Stimulated activated CD4-positive, alpha-beta T cell treated with anti-CD3 and anti-CD28 coated beads, Interleukin-15, amount 100 ng/mL, for 48 hours (primary cell): ENCODE measurements around the gene C4A.
"Not testable (repeated sequence)": the region's sequence is repeated elsewhere in the genome, so short reads cannot be mapped to it uniquely, and the experiment has no call there.

Experiments used
- DNase-seq, 2 donors: peaks; one replicate each; pipeline ENCODE4 v3.0.0-alpha.2; 2020; ENCODE audit warnings: low read depth in 2 of 2

C4A gene

GRCh38 chr6:32028631-32029030 is 46.8 kb downstream of the C4A start:
- DNase-seq: not testable (repeated sequence)

DNA sequence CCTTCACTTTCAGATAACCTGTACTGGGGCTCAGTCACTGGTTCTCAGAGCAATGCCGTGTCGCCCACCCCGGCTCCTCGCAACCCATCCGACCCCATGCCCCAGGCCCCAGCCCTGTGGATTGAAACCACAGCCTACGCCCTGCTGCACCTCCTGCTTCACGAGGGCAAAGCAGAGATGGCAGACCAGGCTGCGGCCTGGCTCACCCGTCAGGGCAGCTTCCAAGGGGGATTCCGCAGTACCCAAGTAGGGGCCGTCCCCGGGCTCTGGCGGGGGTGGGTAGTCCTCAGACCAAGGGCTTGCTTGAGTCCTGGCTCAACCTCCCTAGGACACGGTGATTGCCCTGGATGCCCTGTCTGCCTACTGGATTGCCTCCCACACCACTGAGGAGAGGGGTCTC is 47.7 kb downstream of the C4A start:
- not testable (repeated sequence) for DNase-seq

GRCh38 chr6:32035283-32036013 is 53.6 kb downstream of the C4A start:
- DNase-seq: not testable (repeated sequence)

DNA sequence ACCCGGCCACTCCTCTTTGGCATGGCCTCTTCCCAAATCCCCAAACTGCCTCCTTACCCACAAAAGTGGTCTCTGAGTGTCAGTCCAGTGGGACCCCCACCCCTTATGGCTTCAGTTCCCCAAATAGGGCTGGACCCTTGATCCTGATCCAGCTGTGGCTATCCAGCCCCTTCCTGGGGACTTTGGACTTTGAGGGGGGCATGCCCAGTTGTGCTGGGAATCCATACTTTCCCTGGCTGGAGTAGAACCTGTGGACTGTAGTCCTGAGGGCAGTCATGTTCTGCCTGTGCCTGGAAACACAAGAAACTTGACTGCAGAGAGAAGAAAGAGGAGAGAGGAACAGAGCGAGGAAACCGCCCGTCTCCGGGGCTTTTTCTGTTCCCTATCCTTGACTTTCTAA is 55.3 kb downstream of the C4A start:
- DNase-seq: not testable (repeated sequence)

GRCh38 chr6:32037598-32038524 is 56.0 kb downstream of the C4A start, which contains the start of gene CYP21A2:
CYP21A2 (plus strand) TSS chr6:32038415; CDS start chr6:32038423, 8 bp downstream.
- DNase-seq: not testable (repeated sequence)

DNA sequence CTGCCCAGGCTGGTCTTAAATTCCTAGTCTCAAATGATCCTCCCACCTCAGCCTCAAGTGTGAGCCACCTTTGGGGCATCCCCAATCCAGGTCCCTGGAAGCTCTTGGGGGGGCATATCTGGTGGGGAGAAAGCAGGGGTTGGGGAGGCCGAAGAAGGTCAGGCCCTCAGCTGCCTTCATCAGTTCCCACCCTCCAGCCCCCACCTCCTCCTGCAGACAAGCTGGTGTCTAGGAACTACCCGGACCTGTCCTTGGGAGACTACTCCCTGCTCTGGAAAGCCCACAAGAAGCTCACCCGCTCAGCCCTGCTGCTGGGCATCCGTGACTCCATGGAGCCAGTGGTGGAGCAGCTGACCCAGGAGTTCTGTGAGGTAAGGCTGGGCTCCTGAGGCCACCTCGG is 57.0 kb downstream of the C4A start:
- not testable (repeated sequence) for DNase-seq

GRCh38 chr6:32039321-32040274 is 57.7 kb downstream of the C4A start:
- DNase-seq: not testable (repeated sequence)

- not testable (repeated sequence) for DNase-seq
These were observed 58.6 kb downstream of the C4A start for GRCh38 chr6:32040299-32041049.

DNA sequence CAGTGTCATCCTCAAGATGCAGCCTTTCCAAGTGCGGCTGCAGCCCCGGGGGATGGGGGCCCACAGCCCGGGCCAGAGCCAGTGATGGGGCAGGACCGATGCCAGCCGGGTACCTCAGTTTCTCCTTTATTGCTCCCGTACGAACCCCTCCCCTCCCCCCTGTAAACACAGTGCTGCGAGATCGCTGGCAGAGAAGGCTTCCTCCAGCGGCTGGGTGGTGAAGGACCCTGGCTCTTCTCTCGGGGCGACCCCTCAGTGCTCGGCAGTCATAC is 59.1 kb downstream of the C4A start:
- DNase-seq: not testable (repeated sequence)

GRCh38 chr6:32041385-32041784 is 59.5 kb downstream of the C4A start:
- not testable (repeated sequence) for DNase-seq

- DNase-seq: not testable (repeated sequence)
These were observed 60.4 kb downstream of the C4A start for GRCh38 chr6:32042276-32042675.

GRCh38 chr6:32043589-32044380 is 61.9 kb downstream of the C4A start:
- DNase-seq: not testable (repeated sequence)

GRCh38 chr6:32044916-32045315 is 63.1 kb downstream of the C4A start:
- DNase-seq: not testable (repeated sequence)

DNA sequence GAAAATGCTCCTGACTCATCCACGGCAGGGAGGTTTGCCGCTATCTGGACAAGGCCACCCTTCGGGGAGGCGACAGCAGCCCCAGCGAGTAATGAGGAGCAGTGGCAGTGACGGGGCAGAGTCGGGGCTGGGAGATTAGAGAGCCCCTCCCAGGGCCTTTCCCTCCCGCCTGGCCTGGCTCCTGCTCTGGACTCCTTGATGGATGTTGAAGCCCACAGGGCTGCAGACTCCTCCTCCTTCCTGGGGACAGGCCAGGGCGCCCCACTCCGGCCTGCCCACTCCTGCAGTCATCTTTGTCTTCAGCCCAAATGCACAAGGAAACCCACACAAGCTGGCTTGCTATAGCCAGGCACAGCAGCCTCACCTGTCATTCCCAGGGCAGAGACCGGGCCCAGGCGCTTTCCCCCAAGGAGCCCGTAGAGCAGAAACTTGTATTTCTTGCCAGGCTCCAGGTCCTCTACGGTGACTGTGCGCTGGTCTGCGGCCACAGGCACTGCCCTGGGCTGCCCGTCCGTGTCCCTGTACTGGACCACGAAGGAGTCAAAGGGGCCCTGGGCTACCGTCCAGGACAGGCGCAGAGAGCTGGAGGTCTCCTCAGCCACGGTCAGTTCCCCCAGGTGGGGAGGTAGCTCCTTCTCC is 64.1 kb downstream of the C4A start:
- no peak for DNase-seq

DNA sequence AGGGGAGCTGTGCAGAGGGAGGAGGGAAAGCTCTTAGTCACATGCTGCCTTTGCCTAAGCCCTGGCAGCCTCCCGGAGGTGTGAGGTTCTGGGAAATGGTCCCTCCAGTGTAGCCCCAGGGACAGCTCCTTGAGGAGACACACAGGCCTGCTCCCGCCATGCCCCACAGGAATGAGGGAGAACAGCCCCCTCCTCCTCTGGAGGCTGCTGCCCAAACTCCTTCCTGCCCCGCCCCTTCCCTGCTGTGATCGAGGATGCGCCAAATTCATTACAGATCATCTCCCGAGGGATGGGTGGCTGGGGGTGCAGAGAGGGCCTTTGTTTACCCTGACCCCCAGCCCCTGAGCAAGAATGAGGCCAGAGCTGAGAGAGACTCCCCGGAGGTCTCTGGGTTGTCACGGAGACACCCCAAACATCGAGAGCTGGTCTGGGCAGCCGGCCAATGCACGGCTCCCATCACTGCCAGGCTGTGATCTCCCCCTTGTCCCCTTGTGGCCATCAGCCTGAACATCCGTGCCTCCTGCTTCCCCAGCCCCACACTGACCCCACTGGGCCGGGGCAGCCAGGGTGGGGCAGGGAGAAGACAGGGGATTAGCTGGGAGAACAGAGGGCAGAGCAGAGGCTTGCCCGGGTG is 64.7 kb downstream of the C4A start:
- no peak for DNase-seq

DNA sequence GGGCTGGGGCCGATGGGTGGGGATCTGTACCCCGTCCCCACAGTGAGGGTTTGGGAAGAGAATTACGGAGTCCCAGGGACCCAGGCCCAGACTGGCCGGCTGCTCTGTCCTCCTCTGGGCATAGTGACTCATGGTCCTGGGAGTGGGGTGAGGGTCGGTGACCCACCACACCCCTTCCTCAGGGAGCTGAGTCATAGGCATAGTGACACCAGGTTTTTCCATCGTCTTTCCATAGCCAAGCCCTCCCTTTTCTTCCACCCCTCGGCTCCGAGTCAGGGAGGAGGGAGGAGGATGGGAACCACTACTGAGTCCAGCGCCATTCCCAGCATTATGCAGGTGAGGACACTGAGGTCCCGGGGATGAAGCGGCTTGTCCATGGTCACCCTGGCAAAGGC is 65.2 kb downstream of the C4A start:
- DNase-seq: no peak

DNA sequence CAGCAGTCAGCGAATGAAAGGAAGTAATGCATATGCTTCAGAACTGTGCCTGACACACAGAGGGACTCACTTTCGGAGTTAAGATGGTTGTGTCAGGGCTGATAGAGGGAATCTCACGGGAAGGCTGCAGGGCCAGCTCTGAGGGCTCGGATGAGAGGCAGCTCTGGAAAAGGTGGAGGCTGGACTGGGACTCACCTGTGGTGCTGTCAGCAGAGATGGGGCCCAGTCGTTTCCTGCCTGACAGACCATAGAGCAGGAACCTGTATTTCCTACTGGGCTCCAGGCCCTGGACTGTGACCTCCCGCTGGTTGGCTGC is 65.6 kb downstream of the C4A start:
- DNase-seq: no peak

DNA sequence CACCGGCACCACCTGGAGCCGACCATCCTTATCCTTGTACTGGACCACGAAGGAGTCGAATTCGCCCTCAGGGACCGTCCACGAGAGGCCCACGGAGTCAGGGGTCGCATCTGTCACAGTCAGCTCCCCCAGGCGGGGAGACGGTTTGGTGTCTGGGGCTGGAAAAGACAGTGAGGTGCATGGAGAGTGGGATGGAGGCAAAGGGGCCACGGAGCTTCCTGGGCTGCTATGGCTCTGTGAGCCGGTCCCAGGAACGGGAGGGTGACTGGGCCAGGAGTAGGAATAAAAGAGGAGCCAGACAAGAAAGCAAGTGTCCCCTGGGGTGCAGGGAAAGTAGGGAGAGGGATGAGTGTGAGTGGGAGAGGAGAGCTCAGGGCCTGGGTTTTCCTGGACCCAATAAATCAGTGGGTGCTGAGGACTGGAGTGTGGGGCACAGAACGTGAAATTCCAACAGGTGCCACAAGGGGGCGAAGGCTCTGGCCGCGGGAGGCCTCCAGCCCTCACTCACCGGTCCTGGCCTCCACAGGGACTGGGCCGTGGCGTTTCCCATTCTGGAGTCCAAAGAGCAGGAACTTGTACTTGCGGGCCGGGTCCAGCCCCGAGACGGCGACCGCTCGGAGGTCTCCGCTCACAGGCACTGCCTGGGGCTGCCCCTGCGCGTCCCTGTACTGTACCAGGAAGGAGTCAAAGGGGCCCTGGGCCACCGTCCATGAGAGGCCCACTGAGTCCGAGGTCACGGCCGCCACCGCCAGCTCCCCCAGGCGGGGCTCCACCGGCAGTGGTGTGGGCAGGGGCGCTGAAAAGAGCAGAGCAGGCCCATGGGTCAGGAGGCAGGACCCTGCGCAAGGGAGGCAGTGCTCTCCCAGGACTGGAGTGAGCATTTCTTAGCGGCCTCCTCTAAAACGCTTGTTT is 66.3 kb downstream of the C4A start:
- peak; percentile 33 to 59 for DNase-seq
